Loucy (cell line): Measurements from ENCODE around the gene RELL1.

Experiments
- CTCF ChIP-seq: fragments of 200-600 bp; sonication (generic); conservative IDR thresholded peaks from 2 replicates; pipeline ENCODE4 v1.5.1; 2014; ENCODE audit warnings: mild to moderate bottlenecking, antibody characterized with exemption, low read length
- EZH2phosphoT487 ChIP-seq: fragments of 200-600 bp; IDR thresholded peaks from 2 replicates; pipeline ENCODE4 v1.6.1; 2018; ENCODE audit warnings: antibody characterized with exemption, mild to moderate bottlenecking, moderate library complexity, borderline replicate concordance

GRCh38 chr4:37665333-37666320 is 20.5 kb downstream of the RELL1 start:
- TF ChIP-seq CTCF (no peak), EZH2phosphoT487 (no peak)
